ENCODE results near the gene SLITRK1. TPM values are rescaled to one million over a fixed set of nuclear protein-coding genes. Genes with fewer than 3 reads are reported as not detected.

The SLITRK1 gene
- polyA plus RNA-seq, 1 experiment, result 0.04 TPM

DNA sequence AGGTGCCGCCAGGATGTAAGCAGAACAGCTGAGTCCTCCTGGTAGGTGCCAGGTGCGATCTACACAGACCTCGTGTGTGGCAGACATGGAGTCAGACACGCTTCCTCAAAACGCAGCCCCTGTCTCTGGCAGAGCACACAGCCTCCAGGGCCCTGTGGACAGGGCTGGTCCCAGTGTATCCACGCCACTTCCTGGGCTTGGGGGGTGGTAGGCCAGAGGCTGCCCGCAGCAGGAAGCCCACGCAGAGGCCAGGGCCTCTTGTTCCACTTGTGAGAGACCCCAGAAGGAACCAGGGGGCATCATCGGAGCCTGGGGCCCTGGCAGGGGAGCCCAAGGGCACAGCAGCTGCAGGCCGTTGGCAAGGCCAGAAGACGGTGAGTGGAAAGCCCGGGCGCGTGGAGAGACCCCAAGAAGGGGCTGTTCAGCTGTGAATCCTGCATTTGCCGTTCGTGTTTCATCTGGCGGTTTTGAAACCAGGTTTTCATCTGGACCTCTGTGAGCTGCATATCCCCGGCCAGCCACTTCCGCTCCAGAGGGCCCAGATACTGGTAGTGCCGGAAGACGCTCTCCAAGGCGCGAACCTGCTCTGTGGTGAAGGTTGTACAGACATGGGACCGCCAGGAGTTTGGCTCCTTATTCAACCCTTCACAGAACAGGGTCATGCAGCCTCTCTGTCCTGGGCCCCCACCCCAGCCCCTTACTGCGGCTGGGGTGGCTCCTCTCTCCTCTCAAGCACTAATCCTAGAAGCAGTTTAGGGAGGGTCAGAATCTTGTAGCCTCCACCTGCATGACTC, 25.1 kb upstream of the SLITRK1 start:
- CTCF ChIA-PET, result no interaction called here
- H3K9me3 ChIP-seq (ENCODE audit: control insufficient read depth, insufficient read depth, low read length), result peaks cover 15% of the 10 kb centered on the region
- no peak for TF ChIP-seq CTCF (IDR thresholded peaks at IDR 0.05; ENCODE audit: low read depth, low read length)
- no peak overlapping the region for H3K27ac ChIP-seq (ENCODE audit: low read depth, low read length)
- POLR2A ChIA-PET, result no interaction called here
- no peak for DNase-seq (ENCODE audit: low read depth, low spot score)
- no peaks in the 10 kb centered on the region for H3K27me3 ChIP-seq (ENCODE audit: control insufficient read depth, insufficient read depth, low read length)
- no peak overlapping the region for H3K4me3 ChIP-seq (ENCODE audit: low read depth, low read length)

GRCh38 chr13:83906240-83906820, 24.1 kb upstream of the SLITRK1 start:
- H3K27me3 ChIP-seq (ENCODE audit: control insufficient read depth, insufficient read depth, low read length), result no peaks in the 10 kb centered on the region
- no peak for TF ChIP-seq CTCF (IDR thresholded peaks at IDR 0.05; ENCODE audit: low read depth, low read length)
- no peak for DNase-seq (ENCODE audit: low read depth, low spot score)
- no peak overlapping the region for H3K27ac ChIP-seq (ENCODE audit: low read depth, low read length)
- H3K9me3 ChIP-seq (ENCODE audit: control insufficient read depth, insufficient read depth, low read length), result peaks cover 15% of the 10 kb centered on the region
- CTCF ChIA-PET, result no interaction called here
- no peak overlapping the region for H3K4me3 ChIP-seq (ENCODE audit: low read depth, low read length)
- POLR2A ChIA-PET, result no interaction called here

DNA sequence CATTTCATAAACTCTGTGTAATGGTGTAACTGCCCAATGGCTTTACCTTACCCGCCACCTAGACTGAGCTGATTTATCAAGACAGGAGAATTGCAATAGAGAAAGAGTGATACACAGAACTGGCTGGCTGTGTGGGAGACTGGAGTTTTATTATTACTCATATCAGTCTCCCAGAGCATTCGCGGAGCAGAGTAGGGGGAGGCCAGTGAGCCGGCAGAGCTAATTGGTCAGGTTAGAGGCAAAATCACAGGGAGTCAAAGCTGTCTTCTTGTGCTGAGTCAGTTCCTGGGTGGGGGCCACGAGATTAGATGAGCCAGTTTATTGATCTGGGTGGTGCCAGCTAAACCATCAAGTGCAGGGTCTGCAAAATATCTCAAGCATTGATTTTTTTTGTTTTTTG, 23.4 kb upstream of the SLITRK1 start:
- Histone ChIP-seq H3K27me3 (ENCODE audit: control insufficient read depth, insufficient read depth, low read length) (no peaks in the 10 kb centered on the region), H3K9me3 (ENCODE audit: control insufficient read depth, insufficient read depth, low read length) (peaks cover 15% of the 10 kb centered on the region), H3K27ac (ENCODE audit: low read depth, low read length) (no peak overlapping the region), H3K4me3 (ENCODE audit: low read depth, low read length) (no peak overlapping the region)
- no peak for TF ChIP-seq CTCF (IDR thresholded peaks at IDR 0.05; ENCODE audit: low read depth, low read length)
- ChIA-PET CTCF (no interaction called here), POLR2A (no interaction called here)
- DNase-seq (ENCODE audit: low read depth, low spot score), result no peak

- Histone ChIP-seq H3K9me3 (ENCODE audit: control insufficient read depth, insufficient read depth, low read length) (peaks cover 5% of the 10 kb centered on the region; the same call in 1 of the 2 replicates), H3K27ac (ENCODE audit: low read depth, low read length) (no peak overlapping the region), H3K27me3 (ENCODE audit: control insufficient read depth, insufficient read depth, low read length) (no peaks in the 10 kb centered on the region), H3K4me3 (ENCODE audit: low read depth, low read length) (no peak overlapping the region)
- ChIA-PET CTCF (no interaction called here), POLR2A (no interaction called here)
- no peak for DNase-seq (ENCODE audit: low read depth, low spot score)
- no peak for TF ChIP-seq CTCF (IDR thresholded peaks at IDR 0.05; ENCODE audit: low read depth, low read length)
Observed at GRCh38 chr13:83895994-83896580, 13.8 kb upstream of the SLITRK1 start.

DNA sequence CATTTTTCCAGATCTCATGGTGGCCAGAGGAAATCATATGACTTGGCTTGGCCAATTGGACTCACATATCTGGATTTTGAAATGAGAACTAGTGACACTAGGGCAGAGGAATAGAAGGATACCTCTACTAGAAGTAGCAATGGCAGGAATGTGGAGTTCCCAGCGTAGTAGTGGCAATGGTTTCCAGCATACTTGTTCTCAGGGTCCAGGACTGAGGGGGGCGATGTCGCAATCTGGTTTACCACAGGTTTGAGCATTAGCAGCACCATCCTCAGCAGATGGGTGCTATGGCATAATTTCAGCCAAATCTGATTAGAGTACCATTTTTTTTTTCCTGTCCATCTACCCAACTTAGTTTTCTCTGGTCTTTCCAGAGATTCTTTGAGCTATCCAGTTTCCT, 8.1 kb upstream of the SLITRK1 start:
- CTCF ChIA-PET, result interaction anchor here (1.2 kb wide), 1 partner anchor 16 kb away, joined by 3 read pairs; no protein-coding TSS in a partner anchor
- DNase-seq (ENCODE audit: low read depth, low spot score), result no peak
- POLR2A ChIA-PET, result no interaction called here
- Histone ChIP-seq H3K9me3 (ENCODE audit: control insufficient read depth, insufficient read depth, low read length) (no peaks in the 10 kb centered on the region), H3K27me3 (ENCODE audit: control insufficient read depth, insufficient read depth, low read length) (no peaks in the 10 kb centered on the region), H3K27ac (ENCODE audit: low read depth, low read length) (no peak overlapping the region), H3K4me3 (ENCODE audit: low read depth, low read length) (no peak overlapping the region)
- no peak for TF ChIP-seq CTCF (IDR thresholded peaks at IDR 0.05; ENCODE audit: low read depth, low read length)

All from AG04450 (cell line).